Lower leg skin (tissue), 3 donors: ENCODE measurements around the gene GPS1.

Experiments used
- POLR2A ChIP-seq, 2 donors: fragments of 450-650 bp; IDR thresholded peaks; one replicate each; pipeline ENCODE4 v1.6.1; 2016 to 2017; ENCODE audit warnings: antibody characterized with exemption in 2 of 2, mild to moderate bottlenecking in 1 of 2, moderate library complexity in 1 of 2
- TF ChIP-seq, protein P1 (sequence below), 3 donors: fragments of 450-650 bp; IDR thresholded peaks; one replicate each; pipeline ENCODE4 v1.5.1; 2016; ENCODE audit warnings: antibody characterized with exemption in 3 of 3, mild to moderate bottlenecking in 3 of 3, moderate library complexity in 2 of 3

- TF ChIP-seq, protein P1, sequence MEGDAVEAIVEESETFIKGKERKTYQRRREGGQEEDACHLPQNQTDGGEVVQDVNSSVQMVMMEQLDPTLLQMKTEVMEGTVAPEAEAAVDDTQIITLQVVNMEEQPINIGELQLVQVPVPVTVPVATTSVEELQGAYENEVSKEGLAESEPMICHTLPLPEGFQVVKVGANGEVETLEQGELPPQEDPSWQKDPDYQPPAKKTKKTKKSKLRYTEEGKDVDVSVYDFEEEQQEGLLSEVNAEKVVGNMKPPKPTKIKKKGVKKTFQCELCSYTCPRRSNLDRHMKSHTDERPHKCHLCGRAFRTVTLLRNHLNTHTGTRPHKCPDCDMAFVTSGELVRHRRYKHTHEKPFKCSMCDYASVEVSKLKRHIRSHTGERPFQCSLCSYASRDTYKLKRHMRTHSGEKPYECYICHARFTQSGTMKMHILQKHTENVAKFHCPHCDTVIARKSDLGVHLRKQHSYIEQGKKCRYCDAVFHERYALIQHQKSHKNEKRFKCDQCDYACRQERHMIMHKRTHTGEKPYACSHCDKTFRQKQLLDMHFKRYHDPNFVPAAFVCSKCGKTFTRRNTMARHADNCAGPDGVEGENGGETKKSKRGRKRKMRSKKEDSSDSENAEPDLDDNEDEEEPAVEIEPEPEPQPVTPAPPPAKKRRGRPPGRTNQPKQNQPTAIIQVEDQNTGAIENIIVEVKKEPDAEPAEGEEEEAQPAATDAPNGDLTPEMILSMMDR (IDR thresholded peaks at IDR 0.05) = no peak
- TF ChIP-seq POLR2A (IDR thresholded peaks at IDR 0.05) = no peak
Observed at GRCh38 chr17:82056729-82057621, 5.3 kb downstream of the GPS1 start.
